Measurements from ENCODE around the gene ERCC2. TPM values are rescaled to one million over a fixed set of nuclear protein-coding genes. Genes with fewer than 3 reads are reported as not detected.

ERCC2 gene
- total and polyA plus RNA-seq, 4 experiments from 2014 or later: 5.1 to 19.3 (median 13.5) TPM

DNA sequence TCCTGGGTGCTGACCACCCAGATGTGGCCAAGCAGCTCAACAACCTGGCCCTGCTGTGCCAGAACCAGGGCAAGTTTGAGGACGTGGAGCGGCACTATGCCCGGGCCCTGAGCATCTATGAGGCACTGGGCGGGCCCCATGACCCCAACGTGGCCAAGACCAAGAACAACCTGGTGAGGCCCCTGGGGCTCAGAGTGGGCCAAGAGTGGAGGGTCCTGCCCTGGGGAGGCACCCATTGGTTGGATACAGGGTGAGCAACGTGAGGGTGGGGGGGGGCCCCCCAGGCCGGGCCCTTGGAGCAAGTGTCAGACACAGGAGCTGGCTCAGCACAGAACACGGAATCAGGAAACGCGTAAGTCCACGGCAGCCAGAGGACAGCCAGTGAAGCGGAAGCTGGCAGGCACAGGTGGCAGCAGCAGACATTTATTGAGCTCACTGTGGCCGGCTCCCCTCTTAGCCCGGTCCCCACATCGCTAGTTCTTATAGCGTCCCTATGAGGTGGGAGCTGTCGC lies 20.9 kb downstream of the ERCC2 start:
- no peak overlapping the region for H3K27ac ChIP-seq (ENCODE audit: low read depth, low read length)
- no peaks in the 10 kb centered on the region for H3K9me3 ChIP-seq (ENCODE audit: control insufficient read depth in 1 of 2, low read length in 2 of 2)
- H3K9me3 Mint-ChIP-seq: peaks cover 0 to 2% (median 0%) of the 10 kb centered on the region in 8 donors
- POLR2A ChIA-PET (ENCODE audit: partially characterized antibody): no interaction called here
- H3K27ac Mint-ChIP-seq: peak overlapping the region in 1 of 7 donors; percentile 30
- H3K27me3 Mint-ChIP-seq: peaks cover 3 to 6% of the 10 kb centered on the region in 2 donors
- peaks cover 12% of the 10 kb centered on the region for H3K36me3 ChIP-seq (ENCODE audit: insufficient read depth, low read length)
- CTCF ChIA-PET (ENCODE audit: partially characterized antibody): no interaction called here
- intact Hi-C loops (cut with micrococcal nuclease): no loop called here
- DNase-seq: no peak
- H3K4me3 Mint-ChIP-seq: no peak overlapping the region
- peaks cover 0 to 3% (median 0%) of the 10 kb centered on the region in 4 donors for H3K4me1 Mint-ChIP-seq
- H3K4me3 ChIP-seq (ENCODE audit: low read length in 2 of 2): no peak overlapping the region
- H3K27me3 ChIP-seq (ENCODE audit: insufficient read depth, low read length): no peaks in the 10 kb centered on the region
- H3K36me3 Mint-ChIP-seq: peaks cover 5 to 11% of the 10 kb centered on the region in 2 donors
- no peaks in the 10 kb centered on the region for H3K4me1 ChIP-seq (ENCODE audit: insufficient read depth, low read length)

DNA sequence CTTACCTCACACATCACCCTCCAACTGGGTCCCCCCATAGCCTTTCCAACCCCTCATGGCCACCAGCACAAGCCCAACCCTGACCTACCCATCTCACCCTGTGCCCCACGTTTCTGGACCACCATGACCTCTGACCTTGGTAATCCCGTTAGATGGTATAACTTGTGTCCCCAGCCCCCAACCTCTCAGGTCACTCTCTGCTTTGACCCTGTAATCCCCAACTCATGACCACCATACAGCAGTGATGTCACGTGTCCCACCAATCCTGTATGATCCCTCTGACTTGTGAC lies 21.3 kb downstream of the ERCC2 start:
- Mint-ChIP-seq H3K4me1 (peaks cover 0 to 3% (median 0%) of the 10 kb centered on the region in 4 donors), H3K36me3 (peaks cover 5 to 10% of the 10 kb centered on the region in 2 donors), H3K4me3 (no peak overlapping the region), H3K9me3 (peaks cover 0 to 2% (median 0%) of the 10 kb centered on the region in 8 donors), H3K27ac (no peak overlapping the region), H3K27me3 (peaks cover 5 to 7% of the 10 kb centered on the region in 2 donors)
- Histone ChIP-seq H3K4me3 (ENCODE audit: low read length in 2 of 2) (no peak overlapping the region), H3K4me1 (ENCODE audit: insufficient read depth, low read length) (no peaks in the 10 kb centered on the region), H3K9me3 (ENCODE audit: control insufficient read depth in 1 of 2, low read length in 2 of 2) (no peaks in the 10 kb centered on the region), H3K27me3 (ENCODE audit: insufficient read depth, low read length) (no peaks in the 10 kb centered on the region), H3K36me3 (ENCODE audit: insufficient read depth, low read length) (peaks cover 12% of the 10 kb centered on the region), H3K27ac (ENCODE audit: low read depth, low read length) (no peak overlapping the region)
- CTCF ChIA-PET (ENCODE audit: partially characterized antibody): no interaction called here
- DNase-seq: no peak
- POLR2A ChIA-PET (ENCODE audit: partially characterized antibody): no interaction called here
- intact Hi-C loops (cut with micrococcal nuclease): no loop called here

- H3K27me3 ChIP-seq (ENCODE audit: insufficient read depth, low read length): no peaks in the 10 kb centered on the region
- H3K4me1 ChIP-seq (ENCODE audit: insufficient read depth, low read length): no peaks in the 10 kb centered on the region
- H3K27ac Mint-ChIP-seq: peak overlapping the region in 1 of 7 donors; percentile 65
- H3K36me3 Mint-ChIP-seq: peaks cover 3 to 9% of the 10 kb centered on the region in 2 donors
- ChIA-PET POLR2A (ENCODE audit: partially characterized antibody) (no interaction called here), CTCF (ENCODE audit: partially characterized antibody) (interaction anchor here (1.4 kb wide), 1 partner anchor 9 kb away, joined by 3 read pairs; no protein-coding TSS in a partner anchor)
- peaks cover 7 to 9% of the 10 kb centered on the region in 2 donors for H3K27me3 Mint-ChIP-seq
- H3K9me3 ChIP-seq (ENCODE audit: control insufficient read depth in 1 of 2, low read length in 2 of 2): no peaks in the 10 kb centered on the region
- no peak overlapping the region for H3K4me3 ChIP-seq (ENCODE audit: low read length in 2 of 2)
- intact Hi-C loops (cut with micrococcal nuclease): no loop called here
- peaks cover 0 to 2% (median 0%) of the 10 kb centered on the region in 8 donors for H3K9me3 Mint-ChIP-seq
- H3K27ac ChIP-seq (ENCODE audit: low read depth, low read length): no peak overlapping the region
- H3K36me3 ChIP-seq (ENCODE audit: insufficient read depth, low read length): peaks cover 12% of the 10 kb centered on the region
- peaks cover 0 to 2% (median 0%) of the 10 kb centered on the region in 4 donors for H3K4me1 Mint-ChIP-seq
- DNase-seq: no peak
- no peak overlapping the region for H3K4me3 Mint-ChIP-seq
These were observed 21.8 kb downstream of the ERCC2 start for GRCh38 chr19:45348367-45349125.

GRCh38 chr19:45347570-45348366 lies 22.6 kb downstream of the ERCC2 start:
- Histone ChIP-seq H3K27ac (ENCODE audit: low read depth, low read length) (no peak overlapping the region), H3K36me3 (ENCODE audit: insufficient read depth, low read length) (peaks cover 5% of the 10 kb centered on the region), H3K9me3 (ENCODE audit: control insufficient read depth in 1 of 2, low read length in 2 of 2) (no peaks in the 10 kb centered on the region), H3K4me3 (ENCODE audit: low read length in 2 of 2) (no peak overlapping the region), H3K27me3 (ENCODE audit: insufficient read depth, low read length) (no peaks in the 10 kb centered on the region), H3K4me1 (ENCODE audit: insufficient read depth, low read length) (no peaks in the 10 kb centered on the region)
- POLR2A ChIA-PET (ENCODE audit: partially characterized antibody): no interaction called here
- Mint-ChIP-seq H3K36me3 (peaks cover 0 to 4% of the 10 kb centered on the region in 2 donors), H3K27me3 (peaks cover 8 to 10% of the 10 kb centered on the region in 2 donors), H3K4me1 (no peaks in the 10 kb centered on the region), H3K4me3 (no peak overlapping the region), H3K9me3 (peaks cover 0 to 2% (median 0%) of the 10 kb centered on the region in 8 donors), H3K27ac (peak overlapping the region in 2 of 7 donors; percentile 15 to 65)
- intact Hi-C loops (cut with micrococcal nuclease): no loop called here
- DNase-seq: no peak
- CTCF ChIA-PET (ENCODE audit: partially characterized antibody): interaction anchor here (1.4 kb wide), 1 partner anchor 9 kb away, joined by 3 read pairs; no protein-coding TSS in a partner anchor

DNA sequence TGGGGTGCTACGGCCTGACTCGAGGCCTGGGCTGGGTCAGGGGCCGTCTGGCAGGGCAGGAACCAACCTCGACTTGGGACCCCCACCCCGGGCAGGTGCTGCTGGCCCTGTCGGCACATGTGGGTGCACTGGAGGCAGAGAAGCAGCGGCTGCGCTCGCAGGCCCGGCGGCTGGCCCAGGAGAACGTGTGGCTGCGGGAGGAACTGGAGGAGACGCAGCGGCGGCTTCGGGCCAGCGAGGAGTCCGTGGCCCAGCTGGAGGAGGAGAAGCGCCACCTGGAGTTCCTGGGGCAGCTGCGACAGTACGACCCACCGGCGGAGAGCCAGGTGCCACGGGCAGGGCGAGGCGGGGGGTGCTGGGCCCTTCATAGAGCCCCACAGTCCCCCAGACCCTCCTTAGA lies 23.9 kb downstream of the ERCC2 start:
- Histone ChIP-seq H3K4me1 (ENCODE audit: insufficient read depth, low read length) (no peaks in the 10 kb centered on the region), H3K36me3 (ENCODE audit: insufficient read depth, low read length) (no peaks in the 10 kb centered on the region), H3K4me3 (ENCODE audit: low read length in 2 of 2) (no peak overlapping the region), H3K9me3 (ENCODE audit: control insufficient read depth in 1 of 2, low read length in 2 of 2) (no peaks in the 10 kb centered on the region), H3K27ac (ENCODE audit: low read depth, low read length) (no peak overlapping the region), H3K27me3 (ENCODE audit: insufficient read depth, low read length) (no peaks in the 10 kb centered on the region)
- ChIA-PET POLR2A (ENCODE audit: partially characterized antibody) (no interaction called here), CTCF (ENCODE audit: partially characterized antibody) (no interaction called here)
- no peaks in the 10 kb centered on the region for H3K9me3 Mint-ChIP-seq
- peaks cover 0 to 4% of the 10 kb centered on the region in 2 donors for H3K36me3 Mint-ChIP-seq
- DNase-seq: no peak
- intact Hi-C loops (cut with micrococcal nuclease): no loop called here
- H3K27me3 Mint-ChIP-seq: peaks cover 8 to 10% of the 10 kb centered on the region in 2 donors
- H3K4me3 Mint-ChIP-seq: no peak overlapping the region
- H3K4me1 Mint-ChIP-seq: no peaks in the 10 kb centered on the region
- no peak overlapping the region for H3K27ac Mint-ChIP-seq

GRCh38 chr19:45345506-45345860 lies 24.9 kb downstream of the ERCC2 start:
- CTCF ChIA-PET (ENCODE audit: partially characterized antibody): no interaction called here
- Histone ChIP-seq H3K27me3 (ENCODE audit: insufficient read depth, low read length) (peaks cover 5% of the 10 kb centered on the region), H3K9me3 (ENCODE audit: control insufficient read depth in 1 of 2, low read length in 2 of 2) (no peaks in the 10 kb centered on the region), H3K27ac (ENCODE audit: low read depth, low read length) (no peak overlapping the region), H3K4me3 (ENCODE audit: low read length in 2 of 2) (no peak overlapping the region), H3K4me1 (ENCODE audit: insufficient read depth, low read length) (no peaks in the 10 kb centered on the region), H3K36me3 (ENCODE audit: insufficient read depth, low read length) (no peaks in the 10 kb centered on the region)
- no peaks in the 10 kb centered on the region for H3K9me3 Mint-ChIP-seq
- no peaks in the 10 kb centered on the region for H3K4me1 Mint-ChIP-seq
- intact Hi-C loops (cut with micrococcal nuclease): no loop called here
- no peak overlapping the region for H3K4me3 Mint-ChIP-seq
- DNase-seq: no peak
- H3K36me3 Mint-ChIP-seq: no peaks in the 10 kb centered on the region
- no peak overlapping the region for H3K27ac Mint-ChIP-seq
- H3K27me3 Mint-ChIP-seq: peaks cover 8 to 10% of the 10 kb centered on the region in 2 donors
- POLR2A ChIA-PET (ENCODE audit: partially characterized antibody): no interaction called here
